Activated naive CD8-positive, alpha-beta T cell treated with anti-CD3 and anti-CD28 coated beads, Interleukin-2, amount 50 U/mL, for 24 hours (primary cell): ENCODE data around the gene MUC4.

Source experiments
- ATAC-seq: fragments of 150-1000 bp; cut with Tn5 transposase; one replicate; pipeline ENCODE4 v1.10.0; 2021
- DNase-seq: peaks from one replicate; pipeline ENCODE4 v3.0.0; 2021
- H3K27ac Mint-ChIP-seq: one replicate; pipeline ENCODE4 v1.8.0; 2021; ENCODE audit warnings: mild to moderate bottlenecking, mixed read lengths
- H3K27me3 Mint-ChIP-seq: one replicate; pipeline ENCODE4 v1.8.0; 2021; ENCODE audit warnings: mixed read lengths
- H3K36me3 Mint-ChIP-seq: one replicate; pipeline ENCODE4 v1.8.0; 2021; ENCODE audit warnings: low read depth, mixed read lengths
- H3K4me1 Mint-ChIP-seq: one replicate; pipeline ENCODE4 v1.8.0; 2021; ENCODE audit warnings: mixed read lengths
- H3K4me3 Mint-ChIP-seq: one replicate; pipeline ENCODE4 v1.8.0; 2021; ENCODE audit warnings: mild to moderate bottlenecking, moderate library complexity, mixed read lengths
- H3K9me3 Mint-ChIP-seq: one replicate; pipeline ENCODE4 v1.8.0; 2021; ENCODE audit warnings: mixed read lengths

The MUC4 gene, protein sequence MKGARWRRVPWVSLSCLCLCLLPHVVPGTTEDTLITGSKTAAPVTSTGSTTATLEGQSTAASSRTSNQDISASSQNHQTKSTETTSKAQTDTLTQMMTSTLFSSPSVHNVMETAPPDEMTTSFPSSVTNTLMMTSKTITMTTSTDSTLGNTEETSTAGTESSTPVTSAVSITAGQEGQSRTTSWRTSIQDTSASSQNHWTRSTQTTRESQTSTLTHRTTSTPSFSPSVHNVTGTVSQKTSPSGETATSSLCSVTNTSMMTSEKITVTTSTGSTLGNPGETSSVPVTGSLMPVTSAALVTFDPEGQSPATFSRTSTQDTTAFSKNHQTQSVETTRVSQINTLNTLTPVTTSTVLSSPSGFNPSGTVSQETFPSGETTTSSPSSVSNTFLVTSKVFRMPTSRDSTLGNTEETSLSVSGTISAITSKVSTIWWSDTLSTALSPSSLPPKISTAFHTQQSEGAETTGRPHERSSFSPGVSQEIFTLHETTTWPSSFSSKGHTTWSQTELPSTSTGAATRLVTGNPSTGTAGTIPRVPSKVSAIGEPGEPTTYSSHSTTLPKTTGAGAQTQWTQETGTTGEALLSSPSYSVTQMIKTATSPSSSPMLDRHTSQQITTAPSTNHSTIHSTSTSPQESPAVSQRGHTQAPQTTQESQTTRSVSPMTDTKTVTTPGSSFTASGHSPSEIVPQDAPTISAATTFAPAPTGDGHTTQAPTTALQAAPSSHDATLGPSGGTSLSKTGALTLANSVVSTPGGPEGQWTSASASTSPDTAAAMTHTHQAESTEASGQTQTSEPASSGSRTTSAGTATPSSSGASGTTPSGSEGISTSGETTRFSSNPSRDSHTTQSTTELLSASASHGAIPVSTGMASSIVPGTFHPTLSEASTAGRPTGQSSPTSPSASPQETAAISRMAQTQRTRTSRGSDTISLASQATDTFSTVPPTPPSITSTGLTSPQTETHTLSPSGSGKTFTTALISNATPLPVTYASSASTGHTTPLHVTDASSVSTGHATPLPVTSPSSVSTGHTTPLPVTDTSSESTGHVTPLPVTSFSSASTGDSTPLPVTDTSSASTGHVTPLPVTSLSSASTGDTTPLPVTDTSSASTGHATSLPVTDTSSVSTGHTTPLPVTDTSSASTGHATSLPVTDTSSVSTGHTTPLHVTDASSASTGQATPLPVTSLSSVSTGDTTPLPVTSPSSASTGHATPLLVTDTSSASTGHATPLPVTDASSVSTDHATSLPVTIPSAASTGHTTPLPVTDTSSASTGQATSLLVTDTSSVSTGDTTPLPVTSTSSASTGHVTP (N-terminal part only)

DNA sequence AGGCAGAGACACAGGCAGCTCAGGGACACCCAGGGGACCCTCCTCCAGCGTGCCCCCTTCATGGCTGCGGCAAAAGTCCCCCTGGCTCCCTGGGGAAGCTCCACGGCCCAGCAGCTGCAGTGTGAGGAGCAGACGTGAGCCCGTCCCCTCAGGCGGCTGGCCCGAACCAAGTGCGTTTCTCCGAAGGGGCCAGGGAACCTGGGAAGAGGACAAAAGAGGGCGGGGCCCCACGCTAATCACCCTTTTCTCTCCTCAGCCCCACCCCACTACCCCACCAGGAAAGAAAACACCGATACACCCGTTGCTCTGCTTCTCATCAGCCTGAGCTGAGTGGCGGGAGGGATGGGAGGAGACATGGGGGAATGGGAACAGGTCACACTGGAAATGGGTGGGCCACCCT is at the start of gene MUC4:
Gene MUC4, minus strand, starts transcription at position 174 of the 400 bp plus-strand sequence. Its CDS starts 112 bp downstream, at position 62.
- H3K36me3 Mint-ChIP-seq, result no peaks in the 10 kb centered on the region
- H3K9me3 Mint-ChIP-seq, result no peaks in the 10 kb centered on the region
- no peaks in the 10 kb centered on the region for H3K4me1 Mint-ChIP-seq
- peaks cover 5% of the 10 kb centered on the region for H3K27me3 Mint-ChIP-seq
- no peak within 1 kb of the TSS for H3K4me3 Mint-ChIP-seq
- no peak within 1 kb of the TSS for H3K27ac Mint-ChIP-seq
- ATAC-seq (no peak), DNase-seq (no peak)

DNA sequence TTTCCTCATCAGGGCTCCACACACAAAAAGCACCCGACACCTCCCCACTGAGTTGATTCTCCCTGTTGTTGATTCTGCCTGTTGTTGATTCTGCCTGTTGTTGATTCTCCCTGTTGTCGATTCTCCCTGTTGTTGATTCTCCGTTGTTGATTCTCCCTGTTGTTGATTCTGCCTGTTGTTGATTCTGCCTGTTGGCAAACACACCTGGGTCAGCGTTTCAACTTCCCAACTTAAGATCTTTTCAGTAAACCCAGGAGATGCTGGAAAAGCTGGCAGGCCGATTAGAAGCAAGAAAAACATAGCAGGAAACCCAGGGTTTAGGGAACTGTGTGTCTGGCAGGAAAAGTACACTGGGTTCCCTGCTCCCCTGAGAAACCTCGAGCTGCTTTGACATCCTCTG is 48.7 kb upstream of the MUC4 start:
- H3K4me1 Mint-ChIP-seq, result peaks cover 6% of the 10 kb centered on the region
- no peak overlapping the region for H3K27ac Mint-ChIP-seq
- H3K36me3 Mint-ChIP-seq, result no peaks in the 10 kb centered on the region
- H3K4me3 Mint-ChIP-seq, result no peak overlapping the region
- H3K9me3 Mint-ChIP-seq, result no peaks in the 10 kb centered on the region
- H3K27me3 Mint-ChIP-seq, result peaks cover 11% of the 10 kb centered on the region
- DNase-seq, result no peak
- no peak for ATAC-seq

DNA sequence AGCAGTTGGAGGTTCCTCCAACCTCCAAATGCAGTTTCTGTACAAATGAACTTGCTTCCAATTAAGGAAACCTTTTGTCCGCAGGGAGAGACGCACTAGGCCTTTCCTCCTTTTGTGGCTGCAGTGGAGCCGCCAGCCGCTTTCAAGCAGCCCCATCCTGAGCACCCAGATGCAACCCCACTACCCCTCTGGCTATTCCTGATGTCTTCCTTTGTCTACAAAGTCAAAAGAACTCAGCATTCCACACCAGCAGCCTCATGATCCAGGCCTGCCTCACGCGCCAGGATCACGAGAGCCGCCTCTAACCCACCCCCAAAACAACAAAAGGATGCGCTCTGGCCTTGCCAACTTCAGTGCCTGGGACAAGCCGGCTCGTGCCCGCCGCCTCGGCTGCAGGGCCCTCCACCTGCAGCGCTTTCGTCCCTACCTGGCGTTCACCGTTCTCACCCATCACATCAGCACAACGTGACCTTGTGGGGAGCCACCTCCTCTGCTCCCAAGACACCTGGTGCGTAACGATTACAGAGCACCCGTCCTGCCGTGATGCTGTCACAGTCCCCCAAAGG is 48.2 kb upstream of the MUC4 start:
- Mint-ChIP-seq H3K27me3 (peaks cover 11% of the 10 kb centered on the region), H3K36me3 (no peaks in the 10 kb centered on the region), H3K27ac (no peak overlapping the region), H3K4me3 (no peak overlapping the region), H3K4me1 (peaks cover 6% of the 10 kb centered on the region), H3K9me3 (no peaks in the 10 kb centered on the region)
- DNase-seq (no peak), ATAC-seq (no peak)

DNA sequence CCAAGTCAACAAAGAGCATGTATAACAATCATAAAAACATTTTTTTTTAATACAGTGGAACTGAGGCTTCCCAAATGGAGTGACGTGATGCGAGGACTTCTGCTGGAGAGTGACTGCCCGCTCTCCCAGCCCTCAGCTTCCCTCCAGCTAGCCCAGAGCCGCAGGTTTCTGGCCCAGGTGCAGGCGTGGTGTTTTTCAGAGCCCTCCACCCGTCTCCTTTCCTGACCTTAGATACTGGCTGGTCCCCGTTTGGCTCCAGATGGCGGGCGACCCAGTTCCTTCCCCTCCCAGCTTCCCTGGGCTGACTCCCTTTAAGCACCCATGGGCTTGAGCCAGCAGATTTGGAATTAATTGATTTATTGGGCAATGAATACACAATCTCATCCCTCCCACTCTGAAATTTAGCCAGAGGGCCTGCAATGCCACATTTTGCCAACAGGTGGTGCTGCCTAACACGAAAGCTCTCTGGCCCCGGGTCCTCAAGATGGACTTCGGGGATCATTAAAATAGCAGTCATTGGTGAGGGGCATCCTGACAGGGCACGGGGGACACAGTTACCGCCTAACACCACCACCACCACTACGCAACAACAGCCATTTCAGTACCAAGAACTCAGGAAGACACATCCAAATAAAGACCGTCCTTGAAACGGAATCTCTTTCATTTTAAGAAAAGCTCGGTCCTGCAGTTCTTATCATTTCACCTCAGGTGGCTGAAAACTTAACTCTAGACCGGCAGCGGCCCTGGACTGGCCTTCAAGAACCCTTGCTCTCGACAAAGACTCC is 47.5 kb upstream of the MUC4 start:
- Mint-ChIP-seq H3K27ac (no peak overlapping the region), H3K4me3 (no peak overlapping the region), H3K4me1 (peaks cover 6% of the 10 kb centered on the region), H3K27me3 (peaks cover 11% of the 10 kb centered on the region), H3K9me3 (no peaks in the 10 kb centered on the region), H3K36me3 (no peaks in the 10 kb centered on the region)
- DNase-seq, result peak; percentile 79
- ATAC-seq, result no peak

DNA sequence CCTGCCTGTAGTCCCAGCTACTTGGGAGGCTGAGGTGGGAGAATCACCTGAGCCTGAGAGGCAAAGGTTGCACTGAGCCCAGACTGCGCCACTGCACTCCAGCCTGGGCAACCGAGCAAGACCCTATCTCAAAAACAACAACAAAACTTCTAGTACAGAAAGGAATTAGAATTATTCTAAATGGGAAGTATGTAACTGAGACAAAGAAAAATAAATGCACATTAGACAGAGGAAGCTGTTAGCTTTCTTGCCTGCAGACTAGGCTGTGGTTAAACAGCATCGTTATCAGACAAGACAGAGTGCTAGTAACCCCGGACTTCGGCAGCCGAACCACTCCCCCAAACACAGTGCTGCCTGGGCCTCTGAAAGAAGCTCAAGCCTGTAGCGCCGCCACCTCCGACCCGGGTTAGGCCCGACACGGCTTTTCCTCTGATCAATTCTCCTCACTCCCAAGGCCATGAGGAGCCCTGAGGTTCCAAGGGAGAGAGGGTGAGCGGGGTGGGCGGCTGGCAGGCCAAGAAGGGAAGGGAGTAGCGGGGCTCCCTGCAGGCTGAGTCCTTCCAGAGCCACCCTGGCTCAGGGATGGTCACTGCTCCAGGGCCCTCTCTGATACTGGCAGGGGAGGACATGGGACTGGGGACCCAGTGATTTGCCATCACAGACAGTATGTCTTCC is 44.8 kb upstream of the MUC4 start:
- no peak for DNase-seq
- Mint-ChIP-seq H3K36me3 (no peaks in the 10 kb centered on the region), H3K9me3 (no peaks in the 10 kb centered on the region), H3K4me1 (peaks cover 5% of the 10 kb centered on the region), H3K27ac (no peak overlapping the region), H3K4me3 (no peak overlapping the region), H3K27me3 (peaks cover 15% of the 10 kb centered on the region)
- ATAC-seq, result no peak

DNA sequence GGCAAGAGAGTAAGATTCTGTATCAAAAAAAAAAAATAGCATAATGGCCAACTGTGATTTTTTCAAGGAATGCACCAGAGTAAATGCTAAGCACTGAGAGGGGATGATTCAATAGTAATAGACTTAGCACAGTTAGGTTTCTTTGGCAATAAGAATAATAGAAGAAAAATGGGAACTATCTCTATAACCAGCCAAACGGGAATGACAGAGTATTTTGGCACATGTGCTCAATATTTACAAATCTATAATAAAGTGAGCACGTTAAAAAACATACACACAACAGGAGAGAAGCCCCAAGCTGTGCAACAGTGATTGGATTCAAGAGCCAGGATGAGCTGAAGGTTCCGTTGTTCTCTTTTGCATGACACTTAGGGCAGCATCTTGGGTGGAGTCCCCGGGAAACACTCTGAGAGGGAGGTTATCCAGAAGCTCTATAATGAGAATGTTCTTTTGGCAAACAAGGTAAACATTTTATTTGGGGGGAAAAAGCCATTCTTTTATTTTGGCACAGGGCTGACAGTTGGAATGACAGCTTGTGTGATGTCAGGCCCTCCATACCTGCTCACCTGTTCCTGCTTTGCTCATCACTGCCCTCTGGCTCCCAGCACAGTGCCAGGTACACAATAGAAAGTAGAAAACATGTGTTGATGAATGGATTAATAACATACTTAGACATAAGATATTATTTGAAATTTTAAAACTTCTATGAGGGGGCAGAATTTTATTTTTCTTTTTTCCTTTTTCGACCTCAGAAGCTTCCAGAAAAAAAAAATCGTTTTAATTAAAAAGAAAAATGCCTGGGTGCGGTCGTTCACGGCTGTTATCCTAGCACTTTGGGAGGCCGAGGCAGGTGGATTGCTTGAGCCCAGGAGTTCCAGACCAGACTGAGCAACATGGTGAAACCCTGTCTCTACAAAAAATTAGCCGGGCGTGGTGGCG is 44.0 kb upstream of the MUC4 start:
- H3K4me3 Mint-ChIP-seq, result no peak overlapping the region
- peaks cover 11% of the 10 kb centered on the region for H3K4me1 Mint-ChIP-seq
- H3K36me3 Mint-ChIP-seq, result no peaks in the 10 kb centered on the region
- no peaks in the 10 kb centered on the region for H3K9me3 Mint-ChIP-seq
- no peak for ATAC-seq
- DNase-seq, result no peak
- H3K27me3 Mint-ChIP-seq, result peaks cover 20% of the 10 kb centered on the region
- no peak overlapping the region for H3K27ac Mint-ChIP-seq

DNA sequence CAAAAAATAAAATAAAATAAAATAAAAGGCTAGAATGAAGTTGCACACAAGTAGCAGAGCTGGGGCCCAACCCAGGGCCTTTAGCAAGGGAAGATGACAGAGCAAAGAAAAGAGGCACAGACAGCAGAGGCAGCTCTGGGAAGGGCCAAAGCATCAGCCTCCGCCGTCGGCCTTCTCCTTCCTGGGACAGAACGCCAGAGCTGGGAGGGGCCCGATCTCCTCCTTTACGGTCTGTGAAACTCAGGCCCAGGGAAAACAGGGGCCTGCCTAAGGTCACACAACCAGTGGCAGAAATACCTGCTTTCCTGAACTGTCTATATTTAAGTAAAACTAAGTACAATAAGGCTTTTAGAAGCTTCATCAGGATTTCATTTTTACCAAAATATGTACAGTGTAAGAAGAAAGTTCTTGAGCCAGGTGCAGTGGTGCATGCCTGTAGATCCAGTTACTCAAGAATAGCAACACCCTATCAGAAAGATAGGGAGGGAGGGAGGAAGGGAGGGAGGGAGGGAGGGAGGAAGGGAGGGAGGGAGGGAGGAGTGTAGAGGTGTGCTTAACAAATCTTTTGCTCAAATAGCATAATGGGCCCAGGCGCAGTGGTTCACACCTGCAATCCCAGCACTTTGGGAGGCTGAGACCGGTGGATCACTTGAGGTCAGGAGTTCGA is 43.0 kb upstream of the MUC4 start:
- no peaks in the 10 kb centered on the region for H3K9me3 Mint-ChIP-seq
- H3K4me1 Mint-ChIP-seq, result peaks cover 11% of the 10 kb centered on the region
- no peak for ATAC-seq

DNA sequence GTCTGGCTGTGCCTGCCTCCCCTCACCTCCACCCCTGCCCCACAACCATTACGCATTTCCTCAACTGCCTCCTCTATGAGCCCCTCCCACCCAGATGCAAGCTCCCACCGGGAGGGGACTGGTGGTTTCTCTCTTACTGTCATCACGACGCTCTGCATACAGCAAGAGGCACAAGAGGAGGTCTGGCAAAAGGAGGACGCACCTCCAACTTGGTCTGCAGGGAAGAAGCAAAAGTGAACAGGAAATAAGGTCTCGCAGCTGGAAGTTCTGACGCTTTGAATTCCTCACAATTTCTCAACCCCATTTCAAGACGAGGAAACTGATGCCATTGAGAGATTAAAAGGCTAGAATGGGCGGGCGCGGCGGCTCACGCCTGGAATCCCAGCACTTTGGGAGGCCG is 42.3 kb upstream of the MUC4 start:
- ATAC-seq (no peak), DNase-seq (no peak)
- no peak overlapping the region for H3K27ac Mint-ChIP-seq
- H3K4me1 Mint-ChIP-seq, result peaks cover 8% of the 10 kb centered on the region
- no peak overlapping the region for H3K4me3 Mint-ChIP-seq
- H3K36me3 Mint-ChIP-seq, result no peaks in the 10 kb centered on the region
- H3K9me3 Mint-ChIP-seq, result no peaks in the 10 kb centered on the region
- peaks cover 11% of the 10 kb centered on the region for H3K27me3 Mint-ChIP-seq

More for the DNA sequence above, 43.0 kb upstream of the MUC4 start:
- no peaks in the 10 kb centered on the region for H3K36me3 Mint-ChIP-seq
- H3K27me3 Mint-ChIP-seq, result peaks cover 14% of the 10 kb centered on the region
- H3K4me3 Mint-ChIP-seq, result no peak overlapping the region
- no peak overlapping the region for H3K27ac Mint-ChIP-seq
- DNase-seq, result no peak

DNA sequence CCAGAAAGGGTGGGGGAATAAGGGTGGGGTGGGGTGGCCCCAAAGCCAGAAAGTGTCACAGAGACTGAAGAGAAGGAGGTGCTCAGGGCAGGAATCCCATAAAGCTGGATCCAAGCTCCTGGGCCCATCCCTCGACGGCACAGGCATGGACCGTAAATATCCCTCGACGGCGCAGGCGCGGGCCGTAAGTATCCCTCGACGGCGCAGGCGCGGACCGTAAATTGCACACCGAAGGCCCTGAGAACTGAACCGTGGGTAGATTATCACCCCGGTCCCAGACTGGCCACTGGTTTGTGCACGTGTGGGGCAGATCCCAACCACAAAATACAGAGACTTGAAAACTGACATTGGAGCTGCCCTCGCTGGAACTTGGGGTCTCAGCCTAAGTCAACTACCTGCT is 41.3 kb upstream of the MUC4 start:
- DNase-seq (no peak), ATAC-seq (no peak)
- H3K27me3 Mint-ChIP-seq, result peaks cover 9% of the 10 kb centered on the region
- H3K4me3 Mint-ChIP-seq, result no peak overlapping the region
- no peaks in the 10 kb centered on the region for H3K36me3 Mint-ChIP-seq
- H3K27ac Mint-ChIP-seq, result no peak overlapping the region
- H3K9me3 Mint-ChIP-seq, result no peaks in the 10 kb centered on the region
- H3K4me1 Mint-ChIP-seq, result peaks cover 8% of the 10 kb centered on the region

DNA sequence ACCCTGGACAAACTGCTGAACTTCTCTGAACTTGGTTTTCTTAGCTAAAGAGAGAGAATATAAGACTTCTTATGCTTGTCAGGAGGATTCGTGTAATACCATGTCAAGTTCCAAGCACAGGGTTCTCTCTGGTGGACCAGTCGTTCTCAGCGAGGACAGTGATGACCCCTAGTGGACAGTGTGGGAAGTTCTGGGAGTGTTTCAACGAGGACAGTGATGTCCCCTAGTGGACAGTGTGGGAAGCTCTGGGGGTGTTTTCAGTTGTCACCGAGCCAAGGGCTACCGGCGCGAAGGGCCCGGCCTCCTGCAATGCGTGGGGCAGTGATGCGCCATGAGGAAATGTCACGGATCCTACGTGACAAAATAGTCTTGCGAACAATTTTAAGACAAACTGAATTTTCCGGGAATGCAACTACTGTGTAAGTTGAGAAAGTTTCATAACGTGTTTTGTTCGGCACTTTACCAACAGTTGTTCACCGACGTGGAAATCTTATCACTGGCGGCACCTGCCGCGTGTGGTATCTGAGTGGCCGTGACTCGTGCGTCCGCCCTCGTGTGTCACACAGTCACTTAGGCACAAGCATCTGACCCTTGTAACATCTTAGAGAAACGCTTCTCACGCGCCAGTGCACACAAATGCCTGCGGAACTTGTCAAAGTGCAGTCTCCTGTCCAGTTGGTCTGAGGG is 39.3 kb upstream of the MUC4 start:
- peak; percentile 88 for ATAC-seq
- DNase-seq, result peak; percentile 87
- H3K4me1 Mint-ChIP-seq, result peaks cover 8% of the 10 kb centered on the region
- peaks cover 8% of the 10 kb centered on the region for H3K27me3 Mint-ChIP-seq
- H3K27ac Mint-ChIP-seq, result no peak overlapping the region
- H3K9me3 Mint-ChIP-seq, result no peaks in the 10 kb centered on the region
- H3K4me3 Mint-ChIP-seq, result no peak overlapping the region
- H3K36me3 Mint-ChIP-seq, result no peaks in the 10 kb centered on the region

DNA sequence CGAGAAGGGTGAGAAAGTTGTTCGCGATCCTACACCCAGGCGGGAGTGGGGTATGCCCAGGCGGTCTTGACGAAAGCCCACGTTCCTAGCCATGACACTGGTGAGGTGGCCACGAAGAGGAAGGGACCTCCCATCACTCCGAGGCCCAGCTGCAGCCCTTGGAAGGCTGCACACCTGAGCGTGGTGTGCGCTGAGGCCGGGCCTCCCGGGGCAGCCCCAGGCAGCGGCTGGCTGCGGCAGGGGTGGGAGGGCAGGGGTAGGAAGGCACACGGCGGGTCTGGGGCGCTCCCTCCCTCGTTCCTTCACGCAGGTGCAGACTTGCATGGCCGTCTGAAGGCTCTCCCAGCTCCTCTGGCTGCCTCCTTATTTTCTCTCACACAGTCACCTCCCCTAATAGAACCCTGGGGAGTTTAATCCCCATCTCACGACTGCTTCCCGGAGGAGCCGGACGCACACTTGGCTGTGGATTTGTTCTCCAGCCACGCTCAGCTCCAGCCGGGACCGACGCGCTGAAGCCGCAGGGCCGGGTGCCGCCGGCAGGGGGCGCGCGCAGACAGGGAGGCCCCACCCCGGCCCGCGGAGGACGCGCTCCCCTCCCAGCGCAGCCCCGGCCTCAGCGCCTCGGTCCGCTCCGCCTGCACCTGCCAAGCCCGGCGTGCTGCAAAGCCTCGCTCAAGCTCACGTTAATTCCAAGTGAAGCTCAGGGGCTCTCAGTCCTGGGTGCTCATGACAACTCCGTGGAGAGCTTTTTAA is 37.8 kb upstream of the MUC4 start:
- H3K36me3 Mint-ChIP-seq, result no peaks in the 10 kb centered on the region
- H3K27ac Mint-ChIP-seq, result no peak overlapping the region
- peaks cover 8% of the 10 kb centered on the region for H3K4me1 Mint-ChIP-seq
- ATAC-seq (no peak), DNase-seq (no peak)
- H3K9me3 Mint-ChIP-seq, result no peaks in the 10 kb centered on the region
- H3K27me3 Mint-ChIP-seq, result peaks cover 8% of the 10 kb centered on the region
- H3K4me3 Mint-ChIP-seq, result no peak overlapping the region
